ENCODE results near the gene DGKB.

Gene DGKB

DNA sequence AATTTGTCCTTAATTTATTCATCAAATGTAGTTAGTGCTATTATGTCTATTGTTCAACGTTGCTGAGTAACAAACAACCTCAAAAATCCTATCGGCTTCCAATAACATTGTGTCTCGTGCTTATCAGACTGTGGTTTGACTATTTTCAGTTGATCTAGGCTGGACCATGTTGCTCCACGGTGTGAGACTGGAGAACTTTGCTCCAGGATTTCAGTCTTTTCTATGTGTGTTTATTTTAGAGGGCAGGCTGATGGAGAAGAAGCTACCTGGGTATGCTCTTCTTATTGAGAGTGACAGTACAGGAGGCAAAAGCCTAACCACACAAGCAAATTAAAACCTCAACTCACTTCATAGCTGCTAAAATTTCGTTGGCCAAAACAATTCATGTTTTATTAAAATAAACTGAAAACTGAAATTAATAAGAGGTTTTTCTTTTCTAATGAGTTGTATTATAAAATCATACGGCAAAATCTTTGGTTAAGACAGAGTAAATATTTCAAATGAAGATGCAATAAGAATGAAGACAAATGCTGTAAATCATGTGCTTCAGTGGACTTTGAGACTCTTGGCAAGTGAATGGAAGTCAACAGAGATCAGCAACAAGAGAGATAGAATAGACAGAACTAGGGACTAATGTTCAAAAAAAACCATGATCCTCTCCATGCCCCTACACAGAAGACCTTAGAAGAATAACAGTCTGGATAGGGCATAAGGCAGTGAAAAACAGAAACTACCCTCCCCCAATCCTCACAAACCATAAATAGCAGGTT lies 495.1 kb downstream of the DGKB start:
- ChIA-PET POLR2A (no interaction called here), CTCF (no interaction called here)
- DNase-seq (ENCODE audit: extremely low spot score) = no peak
- TF ChIP-seq HDGF (IDR thresholded peaks at IDR 0.05; ENCODE audit: borderline replicate concordance) (no peak), L3MBTL2 (conservative IDR thresholded peaks at IDR 0.05) (no peak), BHLHE40 (IDR thresholded peaks at IDR 0.05; ENCODE audit: borderline replicate concordance) (no peak), SP1 (IDR thresholded peaks at IDR 0.05) (no peak), FOXM1 (IDR thresholded peaks at IDR 0.05; ENCODE audit: borderline replicate concordance) (no peak), TARDBP (IDR thresholded peaks at IDR 0.05) (no peak), FOXK2 (IDR thresholded peaks at IDR 0.05) (no peak), ELF4 (IDR thresholded peaks at IDR 0.05) (no peak), NFRKB (IDR thresholded peaks at IDR 0.05) (no peak), SUZ12 (IDR thresholded peaks at IDR 0.05) (no peak), FOXA1 (IDR thresholded peaks at IDR 0.05) (no peak), LEF1 (IDR thresholded peaks at IDR 0.05; ENCODE audit: borderline replicate concordance) (no peak), ZNF384 (IDR thresholded peaks at IDR 0.05) (no peak), ARNT (IDR thresholded peaks at IDR 0.05) (no peak), CTBP1 (IDR thresholded peaks at IDR 0.05; ENCODE audit: borderline replicate concordance) (no peak)
- TF ChIP-seq, protein P1, sequence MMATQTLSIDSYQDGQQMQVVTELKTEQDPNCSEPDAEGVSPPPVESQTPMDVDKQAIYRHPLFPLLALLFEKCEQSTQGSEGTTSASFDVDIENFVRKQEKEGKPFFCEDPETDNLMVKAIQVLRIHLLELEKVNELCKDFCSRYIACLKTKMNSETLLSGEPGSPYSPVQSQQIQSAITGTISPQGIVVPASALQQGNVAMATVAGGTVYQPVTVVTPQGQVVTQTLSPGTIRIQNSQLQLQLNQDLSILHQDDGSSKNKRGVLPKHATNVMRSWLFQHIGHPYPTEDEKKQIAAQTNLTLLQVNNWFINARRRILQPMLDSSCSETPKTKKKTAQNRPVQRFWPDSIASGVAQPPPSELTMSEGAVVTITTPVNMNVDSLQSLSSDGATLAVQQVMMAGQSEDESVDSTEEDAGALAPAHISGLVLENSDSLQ (IDR thresholded peaks at IDR 0.05) = no peak

DNA sequence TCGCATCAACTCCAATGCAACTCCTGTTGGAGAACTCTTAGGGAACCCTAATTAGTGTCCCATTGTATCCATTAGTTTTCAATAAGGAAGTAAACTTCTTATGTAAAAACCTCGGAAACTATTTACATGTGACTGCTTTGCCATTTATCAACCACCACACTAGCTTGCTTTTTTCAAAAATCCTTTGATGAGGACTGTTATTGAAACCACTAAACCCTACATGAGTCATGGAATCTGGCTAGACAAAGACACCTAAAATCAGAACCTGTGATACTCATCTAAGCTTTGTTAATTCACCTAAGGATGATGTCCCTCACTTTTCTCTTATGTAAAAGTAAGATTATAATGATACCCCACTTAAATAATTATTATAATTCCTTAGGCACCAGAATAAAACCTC lies 499.0 kb downstream of the DGKB start:
- TF ChIP-seq SUZ12 (IDR thresholded peaks at IDR 0.05) (no peak), ARNT (IDR thresholded peaks at IDR 0.05) (no peak), BHLHE40 (IDR thresholded peaks at IDR 0.05; ENCODE audit: borderline replicate concordance) (no peak), FOXA1 (IDR thresholded peaks at IDR 0.05) (no peak), SP1 (IDR thresholded peaks at IDR 0.05) (no peak), LEF1 (IDR thresholded peaks at IDR 0.05; ENCODE audit: borderline replicate concordance) (no peak), FOXK2 (IDR thresholded peaks at IDR 0.05) (no peak), NFRKB (IDR thresholded peaks at IDR 0.05) (no peak), ZNF384 (IDR thresholded peaks at IDR 0.05) (no peak), ELF4 (IDR thresholded peaks at IDR 0.05) (no peak), CTBP1 (IDR thresholded peaks at IDR 0.05; ENCODE audit: borderline replicate concordance) (no peak)
- TF ChIP-seq, protein P1 (IDR thresholded peaks at IDR 0.05) = no peak
- ChIA-PET CTCF (no interaction called here), POLR2A (no interaction called here)
- DNase-seq (ENCODE audit: extremely low spot score) = no peak

DNA sequence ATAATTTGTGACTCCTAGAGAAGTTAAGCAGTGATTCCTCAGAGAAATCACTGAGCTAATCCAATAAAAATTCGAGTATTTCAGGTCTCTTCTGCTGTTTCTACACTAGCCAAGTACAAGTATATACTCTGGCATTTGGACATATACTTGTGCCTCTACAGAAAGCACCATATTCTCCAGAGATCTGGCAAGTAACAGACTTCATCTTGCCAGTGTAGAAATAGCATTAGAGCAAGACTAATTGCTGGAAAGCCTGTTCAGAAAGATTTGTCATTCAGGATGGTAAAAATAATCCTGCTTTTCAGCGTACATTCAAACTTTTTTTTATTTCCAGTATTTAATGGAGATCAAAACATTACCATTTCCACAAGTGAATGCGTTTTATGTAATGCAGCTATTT lies 502.3 kb downstream of the DGKB start:
- no peak for TF ChIP-seq SP1 (IDR thresholded peaks at IDR 0.05)
- no peak for TF ChIP-seq BHLHE40 (IDR thresholded peaks at IDR 0.05; ENCODE audit: borderline replicate concordance)
- no peak for TF ChIP-seq ZNF384 (IDR thresholded peaks at IDR 0.05)
- TF ChIP-seq FOXA1 (IDR thresholded peaks at IDR 0.05) = no peak
- TF ChIP-seq SUZ12 (IDR thresholded peaks at IDR 0.05) = no peak
- no peak for TF ChIP-seq NFRKB (IDR thresholded peaks at IDR 0.05)
- TF ChIP-seq HDGF (IDR thresholded peaks at IDR 0.05; ENCODE audit: borderline replicate concordance) = no peak
- TF ChIP-seq ELF4 (IDR thresholded peaks at IDR 0.05) = no peak
- no peak for TF ChIP-seq FOXM1 (IDR thresholded peaks at IDR 0.05; ENCODE audit: borderline replicate concordance)
- no peak for TF ChIP-seq CTBP1 (IDR thresholded peaks at IDR 0.05; ENCODE audit: borderline replicate concordance)
- TF ChIP-seq FOXK2 (IDR thresholded peaks at IDR 0.05) = no peak
- TF ChIP-seq L3MBTL2 (conservative IDR thresholded peaks at IDR 0.05) = no peak
- no peak for TF ChIP-seq LEF1 (IDR thresholded peaks at IDR 0.05; ENCODE audit: borderline replicate concordance)
- TF ChIP-seq ARNT (IDR thresholded peaks at IDR 0.05) = no peak
- TF ChIP-seq, protein P1 (IDR thresholded peaks at IDR 0.05) = no peak
- no peak for TF ChIP-seq TARDBP (IDR thresholded peaks at IDR 0.05)
- ChIA-PET CTCF (no interaction called here), POLR2A (no interaction called here)
- no peak for DNase-seq (ENCODE audit: extremely low spot score)

DNA sequence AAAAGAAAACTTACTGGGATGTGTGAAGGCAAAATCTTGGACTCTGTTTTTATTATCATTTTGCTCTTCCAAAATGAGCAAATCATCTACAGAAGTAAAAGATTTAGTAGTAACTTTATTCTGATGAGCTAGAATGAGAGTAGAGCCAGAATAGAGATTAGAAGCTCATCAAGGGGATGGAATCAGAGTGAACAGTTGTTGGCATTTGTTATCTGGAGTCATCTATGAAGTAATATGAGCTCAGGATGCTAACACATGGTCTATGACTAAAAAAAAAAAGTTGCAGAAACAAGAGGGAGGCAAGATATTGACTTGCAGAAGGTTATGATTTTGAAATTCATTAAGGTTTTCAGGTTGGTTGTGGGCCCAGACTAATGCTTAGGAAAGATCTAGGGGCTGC lies 504.0 kb downstream of the DGKB start:
- DNase-seq (ENCODE audit: extremely low spot score) = no peak
- TF ChIP-seq NFRKB (IDR thresholded peaks at IDR 0.05) = no peak
- no peak for TF ChIP-seq CTBP1 (IDR thresholded peaks at IDR 0.05; ENCODE audit: borderline replicate concordance)
- ChIA-PET CTCF (no interaction called here), POLR2A (no interaction called here)

DNA sequence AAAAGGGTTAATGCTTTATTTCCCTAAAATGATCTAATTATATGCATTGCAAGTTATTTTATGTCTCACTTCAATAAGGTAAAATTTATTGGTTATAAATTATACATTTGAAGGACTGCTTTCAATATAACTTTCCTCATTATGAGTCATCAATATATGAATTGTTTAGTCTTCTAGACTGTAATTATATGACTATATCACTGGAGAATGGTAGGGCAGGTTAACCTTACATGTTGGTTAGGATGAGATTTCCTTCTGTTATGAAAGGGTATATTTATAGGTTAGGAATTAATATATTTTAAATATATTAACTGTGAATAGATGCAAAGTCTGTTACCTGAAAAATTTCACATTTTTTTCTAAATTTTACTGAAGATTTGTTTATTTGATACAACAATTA lies 506.7 kb downstream of the DGKB start:
- POLR2A ChIA-PET = no interaction called here
- CTCF ChIA-PET = no interaction called here
- TF ChIP-seq HDGF (IDR thresholded peaks at IDR 0.05; ENCODE audit: borderline replicate concordance) (no peak), ELF4 (IDR thresholded peaks at IDR 0.05) (no peak), TARDBP (IDR thresholded peaks at IDR 0.05) (no peak)
- DNase-seq (ENCODE audit: extremely low spot score) = no peak

DNA sequence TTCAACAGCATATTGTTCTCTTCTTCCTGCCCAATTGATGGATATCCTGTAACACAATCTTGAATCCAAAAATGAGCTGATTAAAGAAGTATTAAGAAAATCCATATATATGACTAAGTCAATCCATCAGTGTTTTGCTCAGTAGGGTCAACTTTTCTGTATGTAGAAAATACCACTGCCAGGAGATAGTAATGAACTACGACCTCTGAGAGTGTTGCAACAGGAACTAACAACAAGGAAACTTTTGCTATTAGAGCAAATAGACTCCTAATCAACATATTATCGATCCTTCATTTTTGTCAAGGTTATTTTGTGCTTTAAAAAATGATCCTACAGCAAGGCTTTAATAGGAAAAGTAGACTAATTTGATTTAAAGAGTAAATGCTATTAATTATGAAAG lies 507.8 kb downstream of the DGKB start:
- TF ChIP-seq LEF1 (IDR thresholded peaks at IDR 0.05; ENCODE audit: borderline replicate concordance) (no peak), HDGF (IDR thresholded peaks at IDR 0.05; ENCODE audit: borderline replicate concordance) (no peak), FOXM1 (IDR thresholded peaks at IDR 0.05; ENCODE audit: borderline replicate concordance) (no peak), ELF4 (IDR thresholded peaks at IDR 0.05) (no peak), ZNF384 (IDR thresholded peaks at IDR 0.05) (no peak), NFRKB (IDR thresholded peaks at IDR 0.05) (no peak), L3MBTL2 (conservative IDR thresholded peaks at IDR 0.05) (no peak), SUZ12 (IDR thresholded peaks at IDR 0.05) (no peak), FOXK2 (IDR thresholded peaks at IDR 0.05) (no peak), ARNT (IDR thresholded peaks at IDR 0.05) (no peak), FOXA1 (IDR thresholded peaks at IDR 0.05) (no peak), CTBP1 (IDR thresholded peaks at IDR 0.05; ENCODE audit: borderline replicate concordance) (no peak), BHLHE40 (IDR thresholded peaks at IDR 0.05; ENCODE audit: borderline replicate concordance) (no peak), TARDBP (IDR thresholded peaks at IDR 0.05) (no peak), SP1 (IDR thresholded peaks at IDR 0.05) (no peak)
- TF ChIP-seq, protein P1 (IDR thresholded peaks at IDR 0.05) = no peak
- ChIA-PET POLR2A (no interaction called here), CTCF (no interaction called here)
- no peak for DNase-seq (ENCODE audit: extremely low spot score)

Data from HEK293T (cell line).